GM18951 (cell line): ENCODE results near the gene IL4.

Experiments used
- POLR2A ChIP-seq: IDR thresholded peaks from 4 replicates; pipeline ENCODE4 v1.6.1; 2011; ENCODE audit warnings: mild to moderate bottlenecking; ENCODE audit not compliant: insufficient read length, insufficient read depth; ENCODE audit errors: extremely low read depth
- in situ Hi-C: fragments of 300-500 bp; cut with MboI; formaldehyde crosslinking; loops from one replicate; pipeline ENCODE4 v1.12.0; 2022; ENCODE audit warnings: low sequenced_read_pairs, mixed read lengths, inconsistent platforms; ENCODE audit not compliant: unreplicated experiment

IL4 gene

GRCh38 chr5:132674671-132675506 lies 1.1 kb downstream of the IL4 start:
- in situ Hi-C loops = loop anchor here (25.0 kb wide), 1 partner anchor 1162 kb away; no protein-coding TSS in a partner anchor
- TF ChIP-seq POLR2A = peak; percentile 57

- no peak for TF ChIP-seq POLR2A
- in situ Hi-C loops = loop anchor here (25.0 kb wide), 1 partner anchor 1161 kb away; no protein-coding TSS in a partner anchor
Measured at GRCh38 chr5:132675936-132676689, 2.3 kb downstream of the IL4 start.

GRCh38 chr5:132677191-132677590 lies 3.4 kb downstream of the IL4 start:
- TF ChIP-seq POLR2A = no peak
- in situ Hi-C loops = loop anchor here (25.0 kb wide), 1 partner anchor 1160 kb away; no protein-coding TSS in a partner anchor

- in situ Hi-C loops = loop anchor here (25.0 kb wide), 1 partner anchor 1159 kb away; no protein-coding TSS in a partner anchor
- no peak for TF ChIP-seq POLR2A
Measured at GRCh38 chr5:132677682-132678400, 4.1 kb downstream of the IL4 start.

GRCh38 chr5:132678735-132679134 lies 4.9 kb downstream of the IL4 start:
- in situ Hi-C loops = loop anchor here (25.0 kb wide), 1 partner anchor 1159 kb away; no protein-coding TSS in a partner anchor
- no peak for TF ChIP-seq POLR2A

- in situ Hi-C loops = loop anchor here (25.0 kb wide), 1 partner anchor 1158 kb away; no protein-coding TSS in a partner anchor
- no peak for TF ChIP-seq POLR2A
Measured at GRCh38 chr5:132679166-132679565, 5.4 kb downstream of the IL4 start.

GRCh38 chr5:132679717-132680380 lies 6.1 kb downstream of the IL4 start:
- in situ Hi-C loops = loop anchor here (25.0 kb wide), 1 partner anchor 1157 kb away; no protein-coding TSS in a partner anchor
- no peak for TF ChIP-seq POLR2A

GRCh38 chr5:132680780-132681475 lies 7.1 kb downstream of the IL4 start:
- TF ChIP-seq POLR2A = no peak
- in situ Hi-C loops = loop anchor here (25.0 kb wide), 1 partner anchor 1156 kb away; no protein-coding TSS in a partner anchor

GRCh38 chr5:132681476-132681831 lies 7.7 kb downstream of the IL4 start:
- no peak for TF ChIP-seq POLR2A
- in situ Hi-C loops = loop anchor here (25.0 kb wide), 1 partner anchor 1156 kb away; no protein-coding TSS in a partner anchor

GRCh38 chr5:132681983-132682382 lies 8.2 kb downstream of the IL4 start:
- in situ Hi-C loops = loop anchor here (25.0 kb wide), 1 partner anchor 1155 kb away; no protein-coding TSS in a partner anchor
- no peak for TF ChIP-seq POLR2A

- TF ChIP-seq POLR2A = no peak
- in situ Hi-C loops = loop anchor here (25.0 kb wide), 1 partner anchor 1153 kb away; no protein-coding TSS in a partner anchor
Measured at GRCh38 chr5:132684491-132684890, 10.7 kb downstream of the IL4 start.
